ENCODE data around the gene HLCS.

HLCS gene

DNA sequence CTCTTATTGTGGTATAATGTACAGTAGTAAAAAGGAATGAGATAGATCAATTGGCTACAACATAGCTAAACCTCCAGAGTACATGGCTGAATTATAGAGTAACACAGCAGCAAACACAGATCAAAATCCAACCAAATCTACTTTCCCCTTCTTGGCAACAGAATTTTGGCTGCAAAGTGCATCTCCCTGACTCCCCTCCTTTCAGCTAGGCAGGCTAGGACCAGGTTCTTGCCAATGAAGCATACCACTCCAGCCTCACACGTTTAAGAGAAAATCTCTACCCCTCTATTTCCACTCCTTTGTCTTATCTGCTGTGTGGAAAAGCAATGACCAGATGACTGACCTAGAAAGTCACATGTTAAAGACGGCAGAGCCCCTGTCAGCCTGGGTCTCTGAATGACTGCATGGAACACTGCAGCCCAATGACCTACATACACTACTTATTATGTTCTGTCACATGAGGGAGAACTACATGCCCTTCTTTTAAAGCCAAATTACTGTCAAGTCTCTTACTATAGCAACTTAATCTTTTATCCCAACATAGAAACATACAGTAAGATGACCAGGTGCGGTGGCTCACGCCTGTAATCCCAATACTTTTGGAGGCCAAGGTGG lies 99.1 kb downstream of the HLCS start:
- DNase-seq (ENCODE audit: low spot score) = no peak
- no peak overlapping the region for H3K4me3 ChIP-seq
- TF ChIP-seq, protein P1, sequence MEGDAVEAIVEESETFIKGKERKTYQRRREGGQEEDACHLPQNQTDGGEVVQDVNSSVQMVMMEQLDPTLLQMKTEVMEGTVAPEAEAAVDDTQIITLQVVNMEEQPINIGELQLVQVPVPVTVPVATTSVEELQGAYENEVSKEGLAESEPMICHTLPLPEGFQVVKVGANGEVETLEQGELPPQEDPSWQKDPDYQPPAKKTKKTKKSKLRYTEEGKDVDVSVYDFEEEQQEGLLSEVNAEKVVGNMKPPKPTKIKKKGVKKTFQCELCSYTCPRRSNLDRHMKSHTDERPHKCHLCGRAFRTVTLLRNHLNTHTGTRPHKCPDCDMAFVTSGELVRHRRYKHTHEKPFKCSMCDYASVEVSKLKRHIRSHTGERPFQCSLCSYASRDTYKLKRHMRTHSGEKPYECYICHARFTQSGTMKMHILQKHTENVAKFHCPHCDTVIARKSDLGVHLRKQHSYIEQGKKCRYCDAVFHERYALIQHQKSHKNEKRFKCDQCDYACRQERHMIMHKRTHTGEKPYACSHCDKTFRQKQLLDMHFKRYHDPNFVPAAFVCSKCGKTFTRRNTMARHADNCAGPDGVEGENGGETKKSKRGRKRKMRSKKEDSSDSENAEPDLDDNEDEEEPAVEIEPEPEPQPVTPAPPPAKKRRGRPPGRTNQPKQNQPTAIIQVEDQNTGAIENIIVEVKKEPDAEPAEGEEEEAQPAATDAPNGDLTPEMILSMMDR (IDR thresholded peaks at IDR 0.05) = no peak
- H3K27ac ChIP-seq = no peak overlapping the region

DNA sequence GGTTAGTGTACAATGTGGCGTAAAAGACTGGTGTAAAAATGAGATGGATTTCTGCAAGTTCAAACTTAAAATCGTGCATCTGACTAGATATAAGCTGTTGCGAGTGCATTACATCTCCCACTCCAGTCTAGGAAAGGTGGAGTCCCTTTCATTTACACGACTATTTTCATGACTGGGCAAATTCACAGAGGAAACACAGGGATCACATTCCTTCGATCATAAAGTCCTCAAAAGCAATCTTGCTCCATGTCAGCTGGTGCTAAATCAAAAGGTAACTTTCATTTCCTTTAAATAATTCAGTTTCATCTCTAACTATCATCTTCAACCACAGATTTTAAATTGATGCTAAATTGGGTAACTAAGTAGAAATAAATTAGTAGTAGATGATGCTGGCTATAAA lies 100.0 kb downstream of the HLCS start:
- DNase-seq (ENCODE audit: low spot score) = no peak
- no peak overlapping the region for H3K4me3 ChIP-seq
- no peak overlapping the region for H3K27ac ChIP-seq
- TF ChIP-seq, protein P1 (IDR thresholded peaks at IDR 0.05) = no peak

DNA sequence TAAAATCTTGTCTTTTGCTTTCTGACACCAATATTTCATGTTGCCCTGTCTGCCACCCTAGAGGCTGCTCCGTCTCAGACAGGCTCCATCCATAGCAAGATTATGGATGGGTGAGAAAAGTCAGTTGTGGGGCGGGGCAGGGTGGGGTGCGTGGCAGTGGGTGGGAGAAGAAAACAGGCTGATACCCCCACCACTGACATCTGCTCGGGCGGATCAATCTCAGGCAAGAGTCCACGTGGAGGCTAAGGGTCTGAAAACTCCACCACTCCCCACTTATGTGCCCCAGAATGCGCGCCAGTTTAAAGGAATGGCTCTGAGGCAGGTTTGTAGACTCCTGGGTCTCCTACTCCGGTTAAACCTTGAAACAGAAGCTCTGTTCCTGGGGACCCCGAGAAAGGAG lies 101.5 kb downstream of the HLCS start:
- TF ChIP-seq, protein P1 (IDR thresholded peaks at IDR 0.05) = no peak
- Histone ChIP-seq H3K4me3 (no peak overlapping the region), H3K27ac (no peak overlapping the region)
- no peak for DNase-seq (ENCODE audit: low spot score)

DNA sequence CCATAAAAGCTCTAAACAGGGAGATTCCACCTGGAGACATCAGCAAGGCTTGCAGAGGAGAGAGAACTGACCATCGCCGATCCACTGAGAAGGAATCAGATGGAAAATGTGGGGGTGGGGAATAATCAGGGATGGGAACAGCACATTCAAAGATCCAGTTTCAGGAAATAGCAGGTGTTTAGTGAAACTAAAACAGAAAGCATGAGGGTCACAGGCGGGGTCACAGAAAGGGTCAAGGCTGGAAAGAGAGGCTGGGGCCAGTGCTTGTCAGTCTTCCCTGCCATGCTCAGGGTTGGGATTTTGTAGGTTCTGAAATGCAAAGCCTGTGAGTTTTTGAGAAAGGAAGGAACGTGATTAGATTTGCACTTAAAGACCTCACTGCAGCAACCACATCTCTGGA lies 103.2 kb downstream of the HLCS start:
- TF ChIP-seq, protein P1 (IDR thresholded peaks at IDR 0.05) = no peak
- no peak overlapping the region for H3K27ac ChIP-seq
- no peak for DNase-seq (ENCODE audit: low spot score)
- H3K4me3 ChIP-seq = no peak overlapping the region

DNA sequence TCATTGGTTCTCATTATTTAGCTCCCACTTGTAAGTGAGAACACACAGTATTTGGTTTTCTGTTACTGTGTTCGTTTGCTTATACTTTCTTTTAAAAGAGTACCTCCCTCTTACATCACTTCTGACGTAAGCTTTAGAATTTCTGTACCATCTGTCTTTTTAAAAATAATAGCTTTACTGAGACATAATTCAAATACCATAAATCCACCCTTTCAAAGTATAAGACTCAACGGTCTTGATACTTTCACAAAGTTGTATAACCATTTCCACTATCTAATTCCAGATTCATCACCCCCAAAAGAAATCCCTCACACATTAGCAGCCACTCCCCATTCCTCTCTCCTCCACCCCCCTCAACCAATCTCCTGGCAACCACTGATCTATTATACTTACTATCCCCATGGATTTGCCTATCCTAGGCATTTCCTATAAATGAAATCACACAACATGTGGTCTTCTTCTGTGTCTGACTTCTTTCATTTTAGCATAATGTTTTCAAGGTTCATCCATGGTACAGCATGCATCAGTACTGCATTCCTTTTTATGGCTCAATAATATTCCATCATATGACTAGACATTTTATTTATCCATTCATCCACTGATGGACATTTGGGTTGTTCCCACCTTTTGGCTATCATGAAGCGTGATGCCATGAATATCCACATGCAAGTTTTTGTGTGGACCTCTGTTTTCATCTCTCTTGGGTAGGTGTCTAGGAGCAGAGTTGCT lies 104.7 kb downstream of the HLCS start:
- Histone ChIP-seq H3K4me3 (no peak overlapping the region), H3K27ac (no peak overlapping the region)
- TF ChIP-seq, protein P1 (IDR thresholded peaks at IDR 0.05) = no peak
- no peak for DNase-seq (ENCODE audit: low spot score)

DNA sequence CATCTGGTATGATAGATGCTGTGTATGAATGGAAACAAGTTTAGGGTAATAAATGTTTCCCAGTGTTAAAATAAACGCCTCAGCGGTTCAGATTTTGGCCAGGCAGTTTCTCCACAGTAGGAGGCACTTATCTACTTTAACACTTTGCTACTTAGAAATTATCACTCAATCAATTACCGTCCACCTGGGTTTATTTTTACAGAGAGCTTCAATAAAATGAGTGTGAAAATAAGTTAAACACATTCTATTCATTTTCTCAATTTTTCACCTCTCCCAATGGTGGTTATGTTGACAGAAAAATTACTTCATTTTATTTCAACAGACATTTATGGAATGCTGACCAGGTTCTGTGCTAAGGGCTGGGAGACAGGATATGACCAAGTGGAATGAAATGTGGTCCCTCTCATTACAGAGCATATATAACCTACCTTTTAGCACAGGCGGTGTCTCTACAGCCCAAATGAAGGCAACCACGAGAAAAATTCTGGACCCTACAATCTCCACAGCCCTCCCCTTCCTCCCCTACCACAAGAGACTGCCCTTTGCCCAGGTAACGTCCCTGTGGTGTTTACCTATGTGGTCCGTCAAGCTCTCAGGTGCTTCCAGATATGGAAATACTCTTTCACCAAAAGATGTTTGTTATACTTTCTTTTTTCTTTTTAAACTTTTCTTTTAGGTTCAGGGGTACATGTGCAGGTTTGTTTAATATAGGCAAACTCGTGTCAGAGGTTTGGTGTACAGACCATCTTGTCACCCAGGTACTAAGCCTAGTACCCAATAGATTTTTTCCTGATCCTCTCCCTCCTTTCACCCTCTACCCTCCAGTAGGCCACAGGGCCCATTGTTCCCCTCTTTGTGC lies 105.5 kb downstream of the HLCS start:
- H3K4me3 ChIP-seq = no peak overlapping the region
- H3K27ac ChIP-seq = no peak overlapping the region
- DNase-seq (ENCODE audit: low spot score) = no peak
- TF ChIP-seq, protein P1 (IDR thresholded peaks at IDR 0.05) = no peak

Measured in coronary artery (tissue), 2 donors.